DOHH2 (cell line): ENCODE results near the gene ERI2.

Experiments
- H3F3A ChIP-seq: fragments of 200-600 bp; sonication (generic), shearing (Covaris generic); 2 replicates; pipeline ENCODE4 v1.6.0; 2016; ENCODE audit warnings: antibody characterized with exemption, mild to moderate bottlenecking; ENCODE audit not compliant: control insufficient read depth, insufficient read depth
- H3K27ac ChIP-seq: fragments of 200-600 bp; sonication (generic); 2 replicates; pipeline ENCODE4 v1.5.1; 2014; ENCODE audit warnings: low read depth, mild to moderate bottlenecking, low read length, moderate library complexity
- H3K27me3 ChIP-seq: fragments of 200-600 bp; sonication (generic); 2 replicates; pipeline ENCODE4 v1.6.1; 2014; ENCODE audit warnings: mild to moderate bottlenecking, low read length, mixed read lengths; ENCODE audit not compliant: control insufficient read depth
- H3K36me3 ChIP-seq: fragments of 200-600 bp; sonication (generic); 2 replicates; pipeline ENCODE4 v1.6.1; 2014; ENCODE audit warnings: mild to moderate bottlenecking, low read length, moderate library complexity, mixed read lengths; ENCODE audit not compliant: control insufficient read depth
- H3K4me1 ChIP-seq: fragments of 200-600 bp; sonication (generic); 2 replicates; pipeline ENCODE4 v1.6.1; 2014; ENCODE audit warnings: mild to moderate bottlenecking, low read length, mixed read lengths; ENCODE audit not compliant: control insufficient read depth
- H3K4me2 ChIP-seq: fragments of 200-600 bp; sonication (generic); 2 replicates; pipeline ENCODE4 v1.6.0; 2014; ENCODE audit warnings: mild to moderate bottlenecking, low read length, moderate library complexity
- H3K4me3 ChIP-seq: fragments of 200-600 bp; sonication (generic); 2 replicates; pipeline ENCODE4 v1.5.1; 2014; ENCODE audit warnings: mild to moderate bottlenecking, low read length, mixed read lengths
- H3K79me2 ChIP-seq: fragments of 200-600 bp; sonication (generic); 2 replicates; pipeline ENCODE4 v1.6.1; 2014; ENCODE audit warnings: mild to moderate bottlenecking, low read length, mixed read lengths; ENCODE audit not compliant: control insufficient read depth
- H3K9me2 ChIP-seq: fragments of 200-600 bp; sonication (generic); replicated peaks from 2 replicates; pipeline ENCODE4 v1.6.1; 2014; ENCODE audit warnings: mild to moderate bottlenecking, low read length, mixed read lengths; ENCODE audit not compliant: control insufficient read depth
- H3K9me3 ChIP-seq: fragments of 200-600 bp; sonication (generic); 2 replicates; pipeline ENCODE4 v1.6.1; 2014; ENCODE audit warnings: antibody characterized with exemption, low read length, mixed read lengths; ENCODE audit not compliant: control insufficient read depth, insufficient read depth
- H4K20me1 ChIP-seq: fragments of 200-600 bp; sonication (generic); 2 replicates; pipeline ENCODE4 v1.6.0; 2014; ENCODE audit warnings: low read depth, mild to moderate bottlenecking, antibody characterized with exemption, low read length, moderate library complexity; ENCODE audit not compliant: control insufficient read depth, insufficient read depth
- EZH2phosphoT487 ChIP-seq: fragments of 200-600 bp; sonication (generic); IDR thresholded peaks from 2 replicates; pipeline ENCODE4 v1.6.1; 2017; ENCODE audit warnings: borderline replicate concordance, mild to moderate bottlenecking, antibody characterized with exemption, low read length, moderate library complexity, mixed read lengths
- TF ChIP-seq, protein P1 (sequence below): fragments of 200-600 bp; sonication (generic); IDR thresholded peaks from one replicate; pipeline ENCODE4 v1.5.1; 2014; ENCODE audit warnings: antibody characterized with exemption, mild to moderate bottlenecking, low read depth, low read length; ENCODE audit not compliant: poor library complexity, severe bottlenecking

The ERI2 gene

DNA sequence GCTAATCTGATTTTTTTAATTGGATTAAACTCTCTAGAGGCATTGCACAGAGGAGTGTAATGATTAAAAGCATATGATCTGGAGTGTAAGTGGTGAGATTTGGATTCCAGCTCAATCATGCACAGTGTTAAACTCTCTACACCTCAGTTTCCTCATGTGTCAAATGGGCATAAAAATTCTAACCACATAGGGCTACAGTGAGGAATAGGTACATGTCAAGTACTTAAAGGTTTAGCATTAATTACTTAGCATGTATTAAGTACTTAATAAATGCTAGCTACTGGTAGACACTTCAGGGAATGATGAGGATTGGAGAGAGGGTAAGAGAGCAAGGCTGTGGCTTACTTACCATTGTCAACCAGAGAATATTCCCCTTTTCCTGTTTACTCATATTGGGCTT, 17.1 kb downstream of the ERI2 start:
- Histone ChIP-seq H3K27ac (no peak overlapping the region), H3K4me3 (no peak overlapping the region), H3K27me3 (no peaks in the 10 kb centered on the region), H3K4me1 (no peaks in the 10 kb centered on the region), H3K36me3 (no peaks in the 10 kb centered on the region), H4K20me1 (no peaks in the 10 kb centered on the region), H3K79me2 (no peaks in the 10 kb centered on the region), H3K9me3 (no peaks in the 10 kb centered on the region), H3F3A (no peaks in the 10 kb centered on the region), H3K4me2 (no peak overlapping the region), H3K9me2 (no peaks in the 10 kb centered on the region)
- TF ChIP-seq EZH2phosphoT487: no peak
- TF ChIP-seq, protein P1, sequence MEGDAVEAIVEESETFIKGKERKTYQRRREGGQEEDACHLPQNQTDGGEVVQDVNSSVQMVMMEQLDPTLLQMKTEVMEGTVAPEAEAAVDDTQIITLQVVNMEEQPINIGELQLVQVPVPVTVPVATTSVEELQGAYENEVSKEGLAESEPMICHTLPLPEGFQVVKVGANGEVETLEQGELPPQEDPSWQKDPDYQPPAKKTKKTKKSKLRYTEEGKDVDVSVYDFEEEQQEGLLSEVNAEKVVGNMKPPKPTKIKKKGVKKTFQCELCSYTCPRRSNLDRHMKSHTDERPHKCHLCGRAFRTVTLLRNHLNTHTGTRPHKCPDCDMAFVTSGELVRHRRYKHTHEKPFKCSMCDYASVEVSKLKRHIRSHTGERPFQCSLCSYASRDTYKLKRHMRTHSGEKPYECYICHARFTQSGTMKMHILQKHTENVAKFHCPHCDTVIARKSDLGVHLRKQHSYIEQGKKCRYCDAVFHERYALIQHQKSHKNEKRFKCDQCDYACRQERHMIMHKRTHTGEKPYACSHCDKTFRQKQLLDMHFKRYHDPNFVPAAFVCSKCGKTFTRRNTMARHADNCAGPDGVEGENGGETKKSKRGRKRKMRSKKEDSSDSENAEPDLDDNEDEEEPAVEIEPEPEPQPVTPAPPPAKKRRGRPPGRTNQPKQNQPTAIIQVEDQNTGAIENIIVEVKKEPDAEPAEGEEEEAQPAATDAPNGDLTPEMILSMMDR: no peak

DNA sequence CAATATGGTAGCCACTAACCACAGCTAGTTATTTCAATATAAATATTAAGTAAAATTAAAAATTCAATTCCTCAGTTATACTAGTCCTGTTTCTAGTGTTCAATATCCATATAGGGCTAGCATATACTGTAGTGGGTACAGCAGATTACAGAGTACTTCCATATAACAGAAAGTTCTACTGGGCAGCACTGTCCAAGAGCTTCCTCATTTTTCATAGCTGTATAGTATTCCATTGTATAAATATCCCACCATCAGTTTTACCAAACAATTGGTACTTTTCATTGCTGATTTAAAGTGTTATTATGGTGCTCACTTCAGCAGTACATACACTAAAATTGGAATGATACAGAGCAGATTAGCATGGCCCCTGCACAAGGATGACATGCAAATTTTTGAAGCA, 22.1 kb downstream of the ERI2 start:
- H3K4me2 ChIP-seq: no peak overlapping the region
- no peaks in the 10 kb centered on the region for H3K27me3 ChIP-seq
- no peaks in the 10 kb centered on the region for H3K36me3 ChIP-seq
- no peak overlapping the region for H3K27ac ChIP-seq
- no peaks in the 10 kb centered on the region for H3K9me3 ChIP-seq
- H3K4me3 ChIP-seq: no peak overlapping the region
- H4K20me1 ChIP-seq: no peaks in the 10 kb centered on the region
- no peaks in the 10 kb centered on the region for H3K4me1 ChIP-seq
- no peaks in the 10 kb centered on the region for H3K79me2 ChIP-seq
- TF ChIP-seq EZH2phosphoT487: no peak
- TF ChIP-seq, protein P1: no peak
- H3F3A ChIP-seq: no peaks in the 10 kb centered on the region
- no peaks in the 10 kb centered on the region for H3K9me2 ChIP-seq

- Histone ChIP-seq H3K9me3 (no peaks in the 10 kb centered on the region), H3K4me2 (no peak overlapping the region), H3K79me2 (no peaks in the 10 kb centered on the region), H3F3A (no peaks in the 10 kb centered on the region), H3K4me3 (no peak overlapping the region), H3K36me3 (no peaks in the 10 kb centered on the region), H3K4me1 (no peaks in the 10 kb centered on the region), H4K20me1 (no peaks in the 10 kb centered on the region), H3K27ac (no peak overlapping the region), H3K27me3 (no peaks in the 10 kb centered on the region), H3K9me2 (no peaks in the 10 kb centered on the region)
- TF ChIP-seq, protein P1: no peak
- TF ChIP-seq EZH2phosphoT487: no peak
Observed at GRCh38 chr16:20782470-20782869, 23.8 kb downstream of the ERI2 start.

GRCh38 chr16:20781697-20782096, 24.6 kb downstream of the ERI2 start:
- H3K9me2 ChIP-seq: no peaks in the 10 kb centered on the region
- TF ChIP-seq EZH2phosphoT487: no peak
- TF ChIP-seq, protein P1: no peak
- no peaks in the 10 kb centered on the region for H4K20me1 ChIP-seq
- no peaks in the 10 kb centered on the region for H3F3A ChIP-seq
- no peak overlapping the region for H3K27ac ChIP-seq
- H3K79me2 ChIP-seq: no peaks in the 10 kb centered on the region
- no peak overlapping the region for H3K4me2 ChIP-seq
- no peaks in the 10 kb centered on the region for H3K4me1 ChIP-seq
- H3K9me3 ChIP-seq: no peaks in the 10 kb centered on the region
- no peaks in the 10 kb centered on the region for H3K27me3 ChIP-seq
- H3K4me3 ChIP-seq: no peak overlapping the region
- no peaks in the 10 kb centered on the region for H3K36me3 ChIP-seq
